ENCODE results near the gene BMP10. TPM values are rescaled to one million over a fixed set of nuclear protein-coding genes. Genes with fewer than 3 reads are reported as not detected.

Gene BMP10
- total RNA-seq, 2 experiments from 2014 or later: not detected

GRCh38 chr2:68915393-68915792, 44.2 kb upstream of the BMP10 start:
- H2AFZ ChIP-seq (ENCODE audit: low read length): no peak overlapping the region
- no peak for DNase-seq (ENCODE audit: low spot score)
- intact Hi-C loops (cut with micrococcal nuclease; ENCODE audit: unreplicated experiment): no loop called here
- no peaks in the 10 kb centered on the region for H3K9me2 ChIP-seq (ENCODE audit: insufficient read depth, low read length)
- H3K4me3 ChIP-seq (ENCODE audit: low read depth, low read length, poor library complexity, severe bottlenecking): no peak overlapping the region
- BruUV-seq (replicated peaks): no TSS peak
- ChIA-PET POLR2A (interaction anchor here (0.6 to 1.0 kb wide), 5 partner anchors 8 to 522 kb away, joined by 3 to 4 read pairs (median 3); partner anchors contain the start of gene NFU1), CTCF (ENCODE audit: unreplicated experiment) (no interaction called here)
- no peaks in the 10 kb centered on the region; the same call in 1 of the 2 replicates for H3K36me3 ChIP-seq (ENCODE audit: insufficient read depth, low read length)
- H3K4me2 ChIP-seq (ENCODE audit: low read length): no peak overlapping the region
- H3K27ac ChIP-seq (ENCODE audit: low read depth, low read length, poor library complexity, severe bottlenecking): no peak overlapping the region
- H3K9me3 ChIP-seq (ENCODE audit: low read length): peaks cover 10% of the 10 kb centered on the region
- H3K4me1 ChIP-seq (ENCODE audit: insufficient read depth, low read length, poor library complexity, severe bottlenecking): peaks cover 3% of the 10 kb centered on the region
- no peaks in the 10 kb centered on the region for H3K79me2 ChIP-seq (ENCODE audit: insufficient read depth, low read depth, low read length)
- no peak for TF ChIP-seq EZH2phosphoT487 (IDR thresholded peaks at IDR 0.05; ENCODE audit: borderline replicate concordance, low read depth, low read length)
- no peaks in the 10 kb centered on the region for H4K20me1 ChIP-seq (ENCODE audit: insufficient read depth, low read length)

GRCh38 chr2:68913359-68913758, 42.2 kb upstream of the BMP10 start:
- no peak for TF ChIP-seq CTCF (conservative IDR thresholded peaks at IDR 0.05; ENCODE audit: low read length)
- TF ChIP-seq EZH2phosphoT487 (IDR thresholded peaks at IDR 0.05; ENCODE audit: borderline replicate concordance, low read depth, low read length): no peak
- no peaks in the 10 kb centered on the region for H4K20me1 ChIP-seq (ENCODE audit: insufficient read depth, low read length)
- no peaks in the 10 kb centered on the region for H3K9me2 ChIP-seq (ENCODE audit: insufficient read depth, low read length)
- H3K4me1 ChIP-seq (ENCODE audit: insufficient read depth, low read length, poor library complexity, severe bottlenecking): peaks cover 14% of the 10 kb centered on the region
- no peak for DNase-seq (ENCODE audit: low spot score)
- no peak overlapping the region for H3K4me2 ChIP-seq (ENCODE audit: low read length)
- CTCF ChIA-PET (ENCODE audit: unreplicated experiment): interaction anchor here (0.9 kb wide), 1 partner anchor 10 kb away, joined by 3 read pairs; no protein-coding TSS in a partner anchor
- H3K9me3 ChIP-seq (ENCODE audit: low read length): peaks cover 15% of the 10 kb centered on the region
- no peak overlapping the region for H3K4me3 ChIP-seq (ENCODE audit: low read depth, low read length, poor library complexity, severe bottlenecking)
- POLR2A ChIA-PET: interaction anchor here (1.0 to 1.1 kb wide), 2 partner anchors 199 to 432 kb away, joined by 3 read pairs; no protein-coding TSS in a partner anchor
- BruUV-seq (replicated peaks): no TSS peak
- H3K79me2 ChIP-seq (ENCODE audit: insufficient read depth, low read depth, low read length): no peaks in the 10 kb centered on the region
- no peak overlapping the region for H3K27ac ChIP-seq (ENCODE audit: low read depth, low read length, poor library complexity, severe bottlenecking)
- intact Hi-C loops (cut with micrococcal nuclease; ENCODE audit: unreplicated experiment): no loop called here
- H2AFZ ChIP-seq (ENCODE audit: low read length): no peak overlapping the region
- H3K36me3 ChIP-seq (ENCODE audit: insufficient read depth, low read length): no peaks in the 10 kb centered on the region; the same call in 1 of the 2 replicates

DNA sequence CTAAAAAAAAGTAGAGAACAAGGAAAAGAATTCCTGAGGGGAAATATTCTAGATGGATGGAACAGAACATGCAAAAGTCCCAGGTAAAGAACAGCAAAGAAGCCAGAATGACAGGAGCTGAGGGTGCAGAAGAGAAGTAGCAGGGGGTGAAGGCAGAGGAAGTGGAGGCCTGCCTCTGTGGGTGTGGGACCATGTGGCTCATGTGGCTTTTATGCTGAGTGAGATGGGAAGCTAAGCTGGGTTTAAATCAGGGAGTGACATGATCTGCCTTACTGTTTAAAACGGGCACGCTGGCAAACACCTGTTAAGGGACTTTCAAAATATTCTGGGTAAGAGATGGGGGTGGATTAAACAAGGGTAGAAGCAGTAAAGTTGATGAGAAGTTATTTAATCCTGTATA, 41.5 kb upstream of the BMP10 start:
- no peak overlapping the region for H3K4me2 ChIP-seq (ENCODE audit: low read length)
- peaks cover 15% of the 10 kb centered on the region for H3K9me3 ChIP-seq (ENCODE audit: low read length)
- no peaks in the 10 kb centered on the region for H3K79me2 ChIP-seq (ENCODE audit: insufficient read depth, low read depth, low read length)
- no peak overlapping the region for H3K27ac ChIP-seq (ENCODE audit: low read depth, low read length, poor library complexity, severe bottlenecking)
- BruUV-seq (replicated peaks): no TSS peak
- CTCF ChIA-PET (ENCODE audit: unreplicated experiment): no interaction called here
- no peak for DNase-seq (ENCODE audit: low spot score)
- no peak overlapping the region for H2AFZ ChIP-seq (ENCODE audit: low read length)
- intact Hi-C loops (cut with micrococcal nuclease; ENCODE audit: unreplicated experiment): no loop called here
- H3K4me1 ChIP-seq (ENCODE audit: insufficient read depth, low read length, poor library complexity, severe bottlenecking): peaks cover 19% of the 10 kb centered on the region
- TF ChIP-seq EZH2phosphoT487 (IDR thresholded peaks at IDR 0.05; ENCODE audit: borderline replicate concordance, low read depth, low read length) (no peak), CTCF (conservative IDR thresholded peaks at IDR 0.05; ENCODE audit: low read length) (no peak)
- H4K20me1 ChIP-seq (ENCODE audit: insufficient read depth, low read length): no peaks in the 10 kb centered on the region
- no peaks in the 10 kb centered on the region; the same call in 1 of the 2 replicates for H3K36me3 ChIP-seq (ENCODE audit: insufficient read depth, low read length)
- POLR2A ChIA-PET: interaction anchor here (1.1 kb wide), 1 partner anchor 432 kb away, joined by 3 read pairs; no protein-coding TSS in a partner anchor
- no peaks in the 10 kb centered on the region for H3K9me2 ChIP-seq (ENCODE audit: insufficient read depth, low read length)
- H3K4me3 ChIP-seq (ENCODE audit: low read depth, low read length, poor library complexity, severe bottlenecking): no peak overlapping the region

Measured in OCI-LY7 (cell line).